Caco-2 (cell line): ENCODE results near the gene SLC12A9. TPM values are rescaled to one million over a fixed set of nuclear protein-coding genes. Genes with fewer than 3 reads are reported as not detected.
"Not testable (repeated sequence)": the region's sequence is repeated elsewhere in the genome, so short reads cannot be mapped to it uniquely, and the experiment has no call there.

Source experiments
- BruUV-seq: library from RNA; stranded (reverse); fragments of 400-500 nt; replicated peaks from 2 replicates; lab custom pipeline; 2021; lab: Mats Ljungman, UMichigan
- CTCF ChIA-PET: fragments of 300-600 bp; sonication (Branson Sonifier 250); formaldehyde crosslinking; loops from one replicate; lab custom pipeline; 2022; ENCODE audit warnings: antibody characterized with exemption; lab: Charles Lee
- POLR2A ChIA-PET: fragments of 300-600 bp; sonication (Branson Sonifier 250); formaldehyde crosslinking; loops from one replicate; lab custom pipeline; 2022; ENCODE audit warnings: antibody characterized with exemption; lab: Charles Lee
- DNase-seq, 2 experiments: peaks; one replicate each; pipeline versions ENCODE4 v3.0.0 to v3.0.0-alpha.2; 2020 to 2022
- H3K27me3 ChIP-seq: replicated peaks from 2 replicates; pipeline ENCODE4 v1.6.0; 2011; ENCODE audit warnings: low read length; ENCODE audit not compliant: control insufficient read depth, insufficient read depth
- H3K36me3 ChIP-seq: 2 replicates; pipeline ENCODE4 v1.5.1; 2011; ENCODE audit warnings: low read length; ENCODE audit not compliant: control insufficient read depth, insufficient read depth
- H3K4me1 ChIP-seq: fragments of 250-450 bp; sonication (Bioruptor Pico); 2 replicates; pipeline ENCODE4 v1.5.1; 2020; ENCODE audit warnings: mild to moderate bottlenecking
- H3K4me3 ChIP-seq: 2 replicates; pipeline ENCODE4 v1.5.1; 2011; ENCODE audit warnings: low read depth, mild to moderate bottlenecking, control low read depth, low read length
- H3K9me3 ChIP-seq: fragments of 250-450 bp; sonication (Bioruptor Pico); 2 replicates; pipeline ENCODE4 v1.5.1; 2020; ENCODE audit warnings: mild to moderate bottlenecking, moderate library complexity
- H3K27ac Mint-ChIP-seq: one replicate; pipeline ENCODE4 v1.8.0; 2022; ENCODE audit warnings: mixed read lengths; ENCODE audit not compliant: unreplicated experiment
- H3K27me3 Mint-ChIP-seq: one replicate; pipeline ENCODE4 v1.8.0; 2022; ENCODE audit warnings: mixed read lengths; ENCODE audit not compliant: insufficient read depth, unreplicated experiment
- H3K36me3 Mint-ChIP-seq: one replicate; pipeline ENCODE4 v1.8.0; 2022; ENCODE audit warnings: mild to moderate bottlenecking, mixed read lengths; ENCODE audit not compliant: insufficient read depth, unreplicated experiment
- H3K4me1 Mint-ChIP-seq: one replicate; pipeline ENCODE4 v1.8.0; 2022; ENCODE audit warnings: low read depth, mixed read lengths; ENCODE audit not compliant: unreplicated experiment
- H3K4me3 Mint-ChIP-seq: one replicate; pipeline ENCODE4 v1.8.0; 2022; ENCODE audit warnings: mild to moderate bottlenecking, moderate library complexity, mixed read lengths; ENCODE audit not compliant: unreplicated experiment
- H3K9me3 Mint-ChIP-seq: one replicate; pipeline ENCODE4 v1.8.0; 2022; ENCODE audit warnings: mixed read lengths; ENCODE audit not compliant: unreplicated experiment
- CTCF ChIP-seq, 2 experiments: fragments of 200-600 bp in 1 of 2; IDR thresholded peaks; 1 replicate in 1 of 2; 2 replicates in 1 of 2; pipeline versions ENCODE4 v1.5.1 to v1.8.0; 2011 to 2022; ENCODE audit warnings: antibody characterized with exemption in 1 of 2, control low read depth in 1 of 2, inconsistent platforms in 1 of 2, low read depth in 1 of 2, low read length in 1 of 2, mild to moderate bottlenecking in 1 of 2, moderate library complexity in 1 of 2; ENCODE audit not compliant: insufficient read depth in 1 of 2, severe bottlenecking in 1 of 2, unreplicated experiment in 1 of 2
- intact Hi-C: fragments of 100-400 bp; cut with micrococcal nuclease; formaldehyde crosslinking; loops from one replicate; pipeline ENCODE4 v1.10.0; 2022; ENCODE audit not compliant: unreplicated experiment
- total RNA-seq: library from RNA; stranded (reverse); gene quantifications from 2 replicates; pipeline ENCODE4 v1.2.3, GENCODE V29; 2022

Gene SLC12A9
- total RNA-seq, 1 experiment from 2014 or later, result 60.7 TPM

DNA sequence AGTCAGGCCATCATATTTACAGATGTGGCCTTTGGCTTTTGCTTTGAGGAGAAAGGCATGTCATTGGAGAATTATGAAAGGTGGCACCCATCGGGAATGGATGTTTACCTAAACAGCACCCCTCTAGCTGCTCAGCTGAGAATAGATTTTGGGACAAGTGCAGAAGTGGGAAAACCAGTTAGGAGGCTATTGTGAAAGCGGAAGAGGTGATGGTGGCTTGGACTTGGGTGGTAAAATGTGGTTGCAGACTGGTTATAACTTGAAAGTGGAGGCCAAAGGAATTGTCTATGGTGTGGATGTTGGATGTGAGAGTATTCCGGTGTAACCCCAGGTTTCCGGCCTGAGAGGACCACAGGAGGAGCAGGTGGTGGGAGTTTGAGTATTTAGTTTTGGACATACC lies 5.2 kb upstream of the SLC12A9 start:
- Histone ChIP-seq H3K27me3 (no peaks in the 10 kb centered on the region), H3K9me3 (no peaks in the 10 kb centered on the region), H3K36me3 (no peaks in the 10 kb centered on the region), H3K4me3 (no peak overlapping the region), H3K4me1 (no peaks in the 10 kb centered on the region)
- no peaks in the 10 kb centered on the region for H3K27me3 Mint-ChIP-seq
- TF ChIP-seq CTCF (IDR thresholded peaks at IDR 0.05; ENCODE audit: insufficient read depth in 1 of 2, low read depth in 1 of 2, low read length in 1 of 2, severe bottlenecking in 1 of 2, unreplicated experiment in 1 of 2), result no peak
- ChIA-PET CTCF (interaction anchor here (0.7 kb wide), 1 partner anchor 20 kb away, joined by 3 read pairs; the partner anchor contains the start of gene EPHB4), POLR2A (interaction anchor here (0.7 kb wide), 1 partner anchor 19 kb away, joined by 6 read pairs; no protein-coding TSS in a partner anchor)
- DNase-seq, result no peak
- no TSS peak for BruUV-seq
- H3K27ac Mint-ChIP-seq, result no peak overlapping the region
- H3K4me1 Mint-ChIP-seq, result peaks cover 10% of the 10 kb centered on the region
- H3K36me3 Mint-ChIP-seq, result peaks cover 12% of the 10 kb centered on the region
- H3K4me3 Mint-ChIP-seq, result no peak overlapping the region
- H3K9me3 Mint-ChIP-seq, result peaks cover 9% of the 10 kb centered on the region
- intact Hi-C loops, result no loop called here

- peaks cover 15% of the 10 kb centered on the region for H3K4me1 Mint-ChIP-seq
- peaks cover 46% of the 10 kb centered on the region for H3K36me3 Mint-ChIP-seq
- Histone ChIP-seq H3K4me3 (no peak overlapping the region), H3K36me3 (no peaks in the 10 kb centered on the region; the same call in 1 of the 2 replicates), H3K27me3 (no peaks in the 10 kb centered on the region), H3K9me3 (no peaks in the 10 kb centered on the region), H3K4me1 (peaks cover 11% of the 10 kb centered on the region)
- no peak overlapping the region for H3K4me3 Mint-ChIP-seq
- TF ChIP-seq CTCF (IDR thresholded peaks at IDR 0.05; ENCODE audit: insufficient read depth in 1 of 2, low read depth in 1 of 2, low read length in 1 of 2, severe bottlenecking in 1 of 2, unreplicated experiment in 1 of 2), result no peak
- DNase-seq, result no peak
- no TSS peak for BruUV-seq
- no peak overlapping the region for H3K27ac Mint-ChIP-seq
- no peaks in the 10 kb centered on the region for H3K9me3 Mint-ChIP-seq
- H3K27me3 Mint-ChIP-seq, result no peaks in the 10 kb centered on the region
- intact Hi-C loops, result no loop called here
- POLR2A ChIA-PET, result no interaction called here
- CTCF ChIA-PET, result interaction anchor here (0.6 kb wide), 1 partner anchor 122 kb away, joined by 7 read pairs; no protein-coding TSS in a partner anchor
Observed at GRCh38 chr7:100854146-100854895, 1.8 kb downstream of the SLC12A9 start.

DNA sequence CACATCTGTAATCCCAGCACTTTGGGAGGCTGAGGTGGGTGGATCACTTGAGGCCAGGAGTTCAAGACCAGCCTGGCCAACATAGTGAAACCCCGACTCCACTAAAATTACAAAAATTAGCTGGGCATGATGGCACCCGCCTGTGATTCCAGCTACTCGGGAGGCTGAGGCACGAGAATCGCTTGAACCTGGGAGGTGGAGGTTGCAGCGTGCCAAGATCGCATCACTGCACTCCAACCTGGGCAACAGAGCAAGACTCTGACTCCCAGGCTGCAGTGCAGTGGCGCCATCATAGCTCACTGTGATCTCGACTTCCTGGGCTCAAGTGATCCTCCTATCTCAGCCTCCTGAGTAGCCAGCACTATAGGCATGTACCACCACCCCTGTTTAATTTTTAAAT lies 2.4 kb downstream of the SLC12A9 start:
- CTCF ChIA-PET, H3K27ac Mint-ChIP-seq, BruUV-seq, H3K36me3 ChIP-seq, DNase-seq, POLR2A ChIA-PET, H3K4me3 ChIP-seq, H3K4me3 Mint-ChIP-seq, H3K27me3 Mint-ChIP-seq, H3K9me3 ChIP-seq, H3K9me3 Mint-ChIP-seq, intact Hi-C loops, H3K27me3 ChIP-seq: not testable (repeated sequence)
- Mint-ChIP-seq H3K4me1 (peaks cover 15% of the 10 kb centered on the region), H3K36me3 (peaks cover 52% of the 10 kb centered on the region)
- peaks cover 11% of the 10 kb centered on the region for H3K4me1 ChIP-seq
